GM23338 (cell line): ENCODE results near the gene THSD7A. TPM values are rescaled to one million over a fixed set of nuclear protein-coding genes. Genes with fewer than 3 reads are reported as not detected.

Experiments used
- ATAC-seq: fragments of 200-7000 bp; cut with Tn5 transposase; 3 replicates; pipeline ENCODE4 v1.9.1; 2020
- DNase-seq: peaks from one replicate; pipeline ENCODE4 v3.0.0-alpha.2; 2015; ENCODE audit warnings: low spot score
- H2AFZ ChIP-seq: fragments of 200-600 bp; sonication (generic); 2 replicates; pipeline ENCODE4 v1.8.0; 2016; ENCODE audit warnings: antibody characterized with exemption, mild to moderate bottlenecking, moderate library complexity
- H3F3A ChIP-seq: fragments of 200-600 bp; sonication (generic); replicated peaks from 2 replicates; pipeline ENCODE4 v1.8.0; 2017; ENCODE audit warnings: antibody characterized with exemption, mixed run types, low read depth
- H3K27ac ChIP-seq: fragments of 200-600 bp; sonication (generic); 2 replicates; pipeline ENCODE4 v1.6.1; 2016; ENCODE audit warnings: low read depth
- H3K27me3 ChIP-seq: fragments of 200-600 bp; sonication (generic); 2 replicates; pipeline ENCODE4 v1.8.0; 2016; ENCODE audit warnings: mild to moderate bottlenecking, mixed run types, moderate library complexity; ENCODE audit not compliant: insufficient read depth
- H3K36me3 ChIP-seq: fragments of 200-600 bp; sonication (generic); 2 replicates; pipeline ENCODE4 v1.8.0; 2016; ENCODE audit warnings: mild to moderate bottlenecking; ENCODE audit not compliant: insufficient read depth
- H3K4me1 ChIP-seq: fragments of 200-600 bp; sonication (generic); 2 replicates; pipeline ENCODE4 v1.8.0; 2016; ENCODE audit warnings: mild to moderate bottlenecking, moderate library complexity; ENCODE audit not compliant: insufficient read depth
- H3K4me2 ChIP-seq: fragments of 200-600 bp; sonication (generic); 2 replicates; pipeline ENCODE4 v1.7.1; 2017; ENCODE audit warnings: mixed run types
- H3K4me3 ChIP-seq: fragments of 200-600 bp; sonication (generic); 2 replicates; pipeline ENCODE4 v1.6.1; 2016; ENCODE audit warnings: mixed run types
- H3K79me2 ChIP-seq: fragments of 200-600 bp; sonication (generic); replicated peaks from 2 replicates; pipeline ENCODE4 v1.8.0; 2017; ENCODE audit warnings: mild to moderate bottlenecking; ENCODE audit not compliant: insufficient read depth
- H3K9me2 ChIP-seq: fragments of 200-600 bp; sonication (generic); 2 replicates; pipeline ENCODE4 v1.8.0; 2017; ENCODE audit not compliant: insufficient read depth
- H4K20me1 ChIP-seq: fragments of 200-600 bp; sonication (generic); replicated peaks from 2 replicates; pipeline ENCODE4 v1.8.0; 2017; ENCODE audit warnings: mild to moderate bottlenecking; ENCODE audit not compliant: insufficient read depth
- H3K27ac Mint-ChIP-seq: 2 replicates; pipeline ENCODE4 v1.8.0; 2020; ENCODE audit warnings: inconsistent platforms, mild to moderate bottlenecking, moderate library complexity, mixed read lengths
- H3K27me3 Mint-ChIP-seq: 3 replicates; pipeline ENCODE4 v1.8.0; 2022; ENCODE audit warnings: low read depth, mild to moderate bottlenecking, moderate library complexity, mixed read lengths, inconsistent platforms; ENCODE audit not compliant: insufficient read depth, poor library complexity
- H3K36me3 Mint-ChIP-seq: 3 replicates; pipeline ENCODE4 v1.8.0; 2021; ENCODE audit warnings: low read depth, mild to moderate bottlenecking, inconsistent platforms, moderate library complexity, mixed read lengths
- H3K4me1 Mint-ChIP-seq: 3 replicates; pipeline ENCODE4 v1.8.0; 2020; ENCODE audit warnings: mild to moderate bottlenecking, inconsistent platforms, mixed read lengths
- H3K4me3 Mint-ChIP-seq: 3 replicates; pipeline ENCODE4 v1.8.0; 2021; ENCODE audit warnings: moderate library complexity, mild to moderate bottlenecking, inconsistent platforms, mixed read lengths
- H3K9me3 Mint-ChIP-seq: 3 replicates; pipeline ENCODE4 v1.8.0; 2020; ENCODE audit warnings: moderate library complexity, mild to moderate bottlenecking, inconsistent platforms, mixed read lengths
- CREB1 ChIP-seq: fragments of 250-450 bp; sonication (Bioruptor Pico); IDR thresholded peaks from 2 replicates; pipeline ENCODE4 v1.5.0; 2020; ENCODE audit warnings: low read depth, mild to moderate bottlenecking, moderate library complexity
- CTCF ChIP-seq, 2 experiments: fragments of 200-600 bp in 1 of 2; sonication (generic) in 1 of 2; conservative IDR thresholded peaks; 2 replicates each; pipeline versions ENCODE4 v1.5.1 to v1.6.1; 2016 to 2017; ENCODE audit warnings: antibody characterized with exemption in 2 of 2, low read depth in 2 of 2, mild to moderate bottlenecking in 2 of 2, moderate library complexity in 1 of 2
- ETS1 ChIP-seq: IDR thresholded peaks from 2 replicates; pipeline ENCODE4 v1.6.1; 2016; ENCODE audit warnings: antibody characterized with exemption
- EZH2 ChIP-seq: fragments of 200-600 bp; sonication (generic); IDR thresholded peaks from one replicate; pipeline ENCODE4 v1.8.0; 2017; ENCODE audit warnings: antibody characterized with exemption, mild to moderate bottlenecking, low read depth; ENCODE audit not compliant: unreplicated experiment
- EZH2phosphoT487 ChIP-seq: fragments of 200-600 bp; sonication (generic); IDR thresholded peaks from one replicate; pipeline ENCODE4 v1.8.1; 2018; ENCODE audit warnings: antibody characterized with exemption; ENCODE audit not compliant: unreplicated experiment
- JUNB ChIP-seq: IDR thresholded peaks from one replicate; pipeline ENCODE4 v1.6.1; 2016; ENCODE audit warnings: antibody characterized with exemption; ENCODE audit not compliant: unreplicated experiment
- NANOG ChIP-seq: IDR thresholded peaks from 2 replicates; pipeline ENCODE4 v1.6.1; 2016; ENCODE audit warnings: antibody characterized with exemption, borderline replicate concordance
- POLR2AphosphoS5 ChIP-seq: IDR thresholded peaks from 2 replicates; pipeline ENCODE4 v1.6.1; 2016; ENCODE audit warnings: antibody characterized with exemption, low read depth
- REST ChIP-seq: IDR thresholded peaks from one replicate; pipeline ENCODE4 v1.6.1; 2018; ENCODE audit warnings: antibody characterized with exemption; ENCODE audit not compliant: unreplicated experiment
- STAT1 ChIP-seq: IDR thresholded peaks from one replicate; pipeline ENCODE4 v1.6.1; 2016; ENCODE audit warnings: antibody characterized with exemption; ENCODE audit not compliant: unreplicated experiment
- ZNF114 ChIP-seq: fragments of 250-450 bp; sonication (Bioruptor Pico); IDR thresholded peaks from 2 replicates; pipeline ENCODE4 v1.5.0; 2020; ENCODE audit warnings: mild to moderate bottlenecking, moderate library complexity
- ZNF331 ChIP-seq: fragments of 250-450 bp; sonication (Bioruptor Pico); IDR thresholded peaks from 2 replicates; pipeline ENCODE4 v1.5.0; 2020; ENCODE audit warnings: low read depth, mild to moderate bottlenecking, moderate library complexity
- ZNF462 ChIP-seq: fragments of 250-450 bp; sonication (Bioruptor Pico); IDR thresholded peaks from 2 replicates; pipeline ENCODE4 v1.5.0; 2020; ENCODE audit warnings: mild to moderate bottlenecking, moderate library complexity
- polyA plus RNA-seq: library from polyadenylated mRNA; unstranded; fragments of >200 nt; fragmentation: Nextera tagmentation; extraction: Ambion mirVana; gene quantifications from 2 replicates; pipeline ENCODE4 v1.2.1, GENCODE V29; 2016
- total RNA-seq: library from RNA; depleted of rRNA; stranded (reverse); fragments of >200 nt; shearing (Covaris generic); gene quantifications from 2 replicates; pipeline ENCODE4 v1.2.3, GENCODE V29; 2014

The THSD7A gene
- total and polyA plus RNA-seq, 2 experiments from 2014 or later = 1.3 to 2.1 TPM

GRCh38 chr7:11706666-11707605 is 125.1 kb downstream of the THSD7A start:
- DNase-seq = no peak
- H3K4me2 ChIP-seq = no peak overlapping the region
- H3K9me3 Mint-ChIP-seq = no peaks in the 10 kb centered on the region

More at GRCh38 chr7:11706666-11707605, 125.1 kb downstream of the THSD7A start:
- no peaks in the 10 kb centered on the region for H3F3A ChIP-seq
- H3K9me2 ChIP-seq = no peaks in the 10 kb centered on the region
- no peaks in the 10 kb centered on the region for H3K36me3 ChIP-seq
- Mint-ChIP-seq H3K36me3 (no peaks in the 10 kb centered on the region), H3K4me1 (peaks cover 14% of the 10 kb centered on the region; the same call in 2 of the 3 replicates), H3K27ac (no peak overlapping the region), H3K27me3 (no peaks in the 10 kb centered on the region), H3K4me3 (no peak overlapping the region)
- H3K27ac ChIP-seq = no peak overlapping the region
- no peak overlapping the region for H3K4me3 ChIP-seq
- no peaks in the 10 kb centered on the region for H4K20me1 ChIP-seq
- H3K4me1 ChIP-seq = no peaks in the 10 kb centered on the region
- no peaks in the 10 kb centered on the region for H3K27me3 ChIP-seq
- no peaks in the 10 kb centered on the region for H3K79me2 ChIP-seq
- ATAC-seq = no peak
- H2AFZ ChIP-seq = no peak overlapping the region
- no peak for TF ChIP-seq ZNF114
- TF ChIP-seq ETS1 = no peak
- TF ChIP-seq CREB1 = no peak
- no peak for TF ChIP-seq ZNF462 (CRISPR knock-in tag)
- TF ChIP-seq POLR2AphosphoS5 = no peak
- no peak for TF ChIP-seq CTCF (conservative IDR thresholded peaks at IDR 0.05; ENCODE audit: low read depth in 2 of 2)
- no peak for TF ChIP-seq ZNF331 (CRISPR knock-in tag)
- TF ChIP-seq NANOG = no peak
- TF ChIP-seq REST = no peak
- TF ChIP-seq JUNB = no peak
- no peak for TF ChIP-seq EZH2phosphoT487
- TF ChIP-seq EZH2 = no peak
- TF ChIP-seq STAT1 = no peak
